GM19328 (cell line): ENCODE measurements around the gene ETFA.

Experiments used
- ATAC-seq: cut with Tn5 transposase; IDR thresholded peaks from one replicate; pipeline ENCODE4 v1.9.1; 2021; ENCODE audit warnings: mild to moderate bottlenecking, moderate library complexity; ENCODE audit not compliant: unreplicated experiment

Gene ETFA

DNA sequence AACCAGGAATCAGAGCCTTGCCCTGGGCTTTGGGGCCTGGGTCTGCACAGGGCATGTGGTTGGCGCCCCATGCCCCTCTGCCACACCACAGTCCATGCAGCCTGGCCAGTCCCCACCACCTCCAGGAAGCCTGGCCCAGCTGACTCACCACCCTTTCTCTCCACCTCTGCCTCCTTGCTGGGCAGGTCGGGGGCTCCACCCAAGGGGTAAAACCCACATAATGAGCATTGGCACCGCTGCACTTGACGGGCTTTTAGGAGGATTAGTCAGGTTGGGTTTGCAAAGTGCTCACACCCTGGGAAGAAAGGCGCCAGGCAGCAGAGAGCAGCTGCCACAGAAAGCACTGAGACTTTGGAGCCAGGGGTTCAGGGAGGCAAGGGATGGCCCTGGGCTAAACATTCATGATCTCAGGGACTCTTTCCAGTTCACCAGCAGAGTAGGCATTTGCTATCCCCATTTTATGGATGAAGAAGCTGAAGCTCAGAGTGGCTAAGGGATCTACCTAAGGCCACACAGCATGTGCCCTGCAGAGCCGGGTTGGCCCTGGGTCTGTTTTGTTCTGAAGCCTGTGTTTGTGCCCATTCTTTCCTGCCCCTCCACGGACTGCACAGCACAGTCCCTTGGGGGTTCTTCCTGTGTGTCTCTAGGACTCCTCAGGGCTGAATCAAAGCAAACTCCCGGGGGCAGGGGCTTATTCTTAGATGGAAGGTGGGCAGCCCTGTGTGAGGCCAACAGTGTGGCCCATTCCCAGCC is 113.4 kb downstream of the ETFA start:
- ATAC-seq, result no peak

DNA sequence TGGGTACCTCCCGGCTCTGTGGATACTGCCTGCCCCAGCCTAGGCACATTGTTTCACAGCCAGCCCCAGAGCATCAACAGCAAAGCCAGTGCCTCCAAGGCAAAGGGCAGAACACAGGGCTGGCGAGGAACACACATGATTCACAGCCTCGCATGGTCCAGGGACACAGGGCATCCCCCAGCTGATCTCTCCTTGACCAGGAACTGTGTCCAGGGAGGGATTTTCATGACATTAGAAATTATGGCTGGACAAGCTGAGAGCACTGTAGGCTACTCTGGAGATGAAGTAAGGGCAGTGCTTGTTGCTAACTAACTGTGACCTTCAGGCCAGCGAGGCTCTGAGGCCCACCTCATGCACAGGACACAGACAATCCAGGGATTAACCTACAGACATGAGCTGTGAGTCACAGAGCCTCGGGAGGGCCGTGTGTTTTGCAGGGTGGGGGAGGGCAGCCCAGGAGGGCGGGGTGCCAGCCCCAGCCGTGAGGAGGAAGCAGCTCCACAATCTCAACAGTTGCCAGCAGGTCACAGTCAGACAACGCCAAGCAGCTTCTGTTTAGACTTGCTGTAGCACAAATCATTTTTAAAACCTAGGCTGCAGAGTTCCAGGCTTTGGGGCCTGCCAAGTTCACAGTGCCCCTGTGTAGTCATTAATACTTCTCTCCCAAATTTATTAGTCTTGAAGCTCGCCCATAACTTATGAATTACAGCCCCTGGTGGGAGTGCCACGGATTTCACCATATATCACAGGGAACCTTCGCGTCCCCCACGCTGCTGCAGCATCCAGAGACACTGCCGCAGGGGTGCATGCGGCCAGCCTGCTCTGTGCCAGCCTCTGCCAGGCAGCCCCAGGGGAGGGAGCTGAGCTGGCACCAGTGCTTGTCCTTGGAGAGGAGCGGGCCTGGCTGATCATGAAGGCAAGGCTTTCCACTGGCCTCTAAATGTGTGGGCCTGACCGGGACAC is 114.7 kb downstream of the ETFA start:
- no peak for ATAC-seq

DNA sequence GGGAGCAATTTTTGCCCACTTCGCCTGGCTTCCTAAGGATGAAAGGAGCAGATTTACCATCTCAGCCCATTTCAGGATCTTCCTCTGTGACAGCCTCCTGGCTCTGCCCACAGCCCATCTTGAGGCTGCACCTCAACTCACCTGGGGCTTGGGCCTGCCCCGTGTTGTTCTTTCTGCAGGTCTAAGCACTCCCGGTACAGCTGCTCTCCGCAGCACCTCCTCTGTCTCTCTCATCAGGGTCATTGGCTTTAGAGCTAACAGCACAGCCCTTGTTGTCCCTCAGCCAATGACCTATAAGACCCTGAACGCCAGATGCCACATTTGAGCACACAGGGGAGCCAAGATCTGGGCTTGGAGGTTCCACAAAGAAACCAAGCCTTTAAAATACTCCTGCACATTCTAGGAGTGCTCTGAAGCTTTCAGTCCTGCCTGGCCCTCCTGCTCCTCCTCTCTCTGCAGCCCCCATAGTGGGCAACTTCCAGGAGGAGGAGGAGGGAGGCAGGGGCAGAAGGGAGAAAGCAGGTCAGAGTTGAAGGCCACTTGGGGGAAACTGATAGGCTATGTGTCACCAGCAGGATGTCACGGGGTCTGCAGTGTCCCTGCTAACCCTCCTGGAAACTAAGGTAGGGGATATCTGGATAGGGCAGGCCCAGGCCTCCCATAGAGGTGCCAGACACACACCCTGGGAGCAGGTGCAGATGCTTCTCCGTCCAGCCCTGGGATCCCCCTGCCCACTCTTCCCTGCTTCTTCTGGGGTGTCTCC is 115.6 kb downstream of the ETFA start:
- no peak for ATAC-seq

DNA sequence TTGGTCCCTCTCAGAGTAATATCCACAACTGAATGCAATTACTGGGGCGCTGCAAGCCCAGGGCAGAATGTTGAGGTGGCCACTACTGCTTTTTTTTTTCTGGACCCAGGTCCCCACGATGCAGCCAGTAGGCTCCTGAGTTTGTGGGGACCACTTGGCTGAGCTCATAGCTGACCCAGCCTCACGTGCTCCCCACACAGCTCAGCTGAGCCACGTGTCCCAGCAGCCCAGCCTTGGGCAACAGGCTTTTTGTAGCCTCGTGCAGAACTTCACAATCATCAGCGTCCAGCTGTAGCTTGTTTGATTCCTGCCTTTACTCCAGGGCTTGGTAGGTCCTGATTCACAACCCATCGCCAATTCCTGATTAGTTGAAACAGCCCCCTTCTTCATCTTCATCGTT is 117.3 kb downstream of the ETFA start:
- ATAC-seq, result no peak

DNA sequence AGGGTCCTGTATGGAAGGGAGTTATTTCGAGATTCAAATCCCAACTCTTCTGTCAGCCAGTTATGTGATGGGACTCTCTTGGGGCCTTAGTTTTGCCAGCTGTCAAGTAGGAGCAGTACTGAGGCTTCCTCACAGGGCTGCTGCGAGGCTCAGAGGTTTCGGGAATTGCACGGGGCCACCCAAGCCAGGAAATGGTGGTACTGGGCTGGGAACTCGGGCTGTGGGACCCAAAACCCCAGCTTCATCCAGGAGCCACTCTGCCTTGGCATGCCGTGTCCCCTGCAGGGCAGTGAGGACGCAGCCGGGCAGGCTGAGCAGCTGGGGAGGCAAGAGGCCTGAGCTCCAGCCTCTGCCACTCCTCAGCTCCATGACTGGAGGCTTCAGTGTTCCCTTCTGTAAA is 118.6 kb downstream of the ETFA start:
- no peak for ATAC-seq

DNA sequence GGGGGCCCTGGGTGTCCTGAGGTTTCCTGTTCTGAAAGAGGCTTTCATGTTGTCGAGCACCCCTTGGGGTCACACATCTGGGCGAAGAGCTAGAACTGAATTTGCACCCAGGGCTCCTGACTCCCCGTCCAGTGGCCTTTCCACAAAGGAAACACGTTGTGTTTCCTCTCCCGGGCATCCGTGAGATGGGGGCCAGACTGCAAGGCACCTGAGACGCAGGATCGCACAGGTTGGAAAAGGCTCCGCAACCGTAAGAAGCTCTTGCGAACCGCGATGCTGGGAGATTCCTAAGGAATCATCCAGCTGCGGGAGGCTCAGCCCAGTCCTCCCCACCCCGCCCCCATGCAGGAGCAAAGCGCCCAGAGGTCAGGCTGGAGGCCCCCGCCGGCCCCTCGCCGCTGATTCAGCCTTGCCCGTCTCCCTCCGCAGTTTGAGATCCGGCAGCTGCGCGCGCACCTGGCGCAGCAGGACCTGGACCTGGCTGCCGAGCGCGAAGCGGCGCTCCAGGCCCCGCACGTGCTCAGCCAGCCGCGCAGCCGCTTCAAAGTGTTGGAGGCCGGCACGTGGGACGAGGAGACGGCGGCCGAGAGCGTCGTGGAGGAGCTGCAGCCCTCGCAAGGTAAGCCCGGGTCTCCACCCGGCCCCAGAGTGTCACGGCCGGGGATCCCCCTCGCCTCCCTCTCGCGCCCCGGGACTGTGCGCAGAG is 119.6 kb downstream of the ETFA start:
- no peak for ATAC-seq

DNA sequence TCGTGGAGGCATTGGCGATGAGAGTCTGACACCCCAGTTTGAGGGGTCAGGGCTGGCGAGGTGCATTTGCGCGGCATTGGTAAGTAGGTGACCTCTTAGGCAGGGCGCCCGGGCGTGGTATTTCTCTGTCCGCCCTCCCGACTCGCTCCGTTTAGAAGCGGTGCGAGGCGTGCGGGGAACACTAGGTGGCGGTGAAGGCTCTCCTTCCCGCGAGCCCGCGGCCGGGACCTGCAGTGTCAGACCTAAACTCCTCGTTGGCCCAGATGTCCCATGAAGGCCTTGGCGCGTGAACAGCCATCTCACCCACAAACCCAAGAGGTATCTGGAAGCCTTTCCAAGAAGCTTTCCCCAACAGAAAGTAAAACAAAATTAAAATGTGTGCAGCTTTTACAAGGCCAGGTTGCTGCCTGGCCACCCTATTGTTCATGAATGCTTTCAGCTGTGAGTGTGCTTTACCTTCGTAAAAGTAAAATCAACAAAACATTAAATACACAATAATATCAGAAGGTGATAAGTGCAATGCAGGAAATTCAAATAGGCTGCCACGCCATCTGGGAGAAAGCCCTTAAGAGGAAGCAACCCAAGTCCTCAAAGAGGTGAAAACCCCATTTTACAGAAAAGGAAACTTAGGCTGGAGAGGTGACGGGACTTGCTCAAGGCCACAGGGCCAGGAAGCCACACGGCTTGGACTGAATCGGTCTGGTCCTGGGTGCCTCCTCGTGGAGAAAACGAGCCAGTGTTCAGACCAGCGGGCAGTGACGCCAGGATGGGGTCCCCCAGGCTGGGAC is 120.3 kb downstream of the ETFA start:
- ATAC-seq, result peak; percentile 76

DNA sequence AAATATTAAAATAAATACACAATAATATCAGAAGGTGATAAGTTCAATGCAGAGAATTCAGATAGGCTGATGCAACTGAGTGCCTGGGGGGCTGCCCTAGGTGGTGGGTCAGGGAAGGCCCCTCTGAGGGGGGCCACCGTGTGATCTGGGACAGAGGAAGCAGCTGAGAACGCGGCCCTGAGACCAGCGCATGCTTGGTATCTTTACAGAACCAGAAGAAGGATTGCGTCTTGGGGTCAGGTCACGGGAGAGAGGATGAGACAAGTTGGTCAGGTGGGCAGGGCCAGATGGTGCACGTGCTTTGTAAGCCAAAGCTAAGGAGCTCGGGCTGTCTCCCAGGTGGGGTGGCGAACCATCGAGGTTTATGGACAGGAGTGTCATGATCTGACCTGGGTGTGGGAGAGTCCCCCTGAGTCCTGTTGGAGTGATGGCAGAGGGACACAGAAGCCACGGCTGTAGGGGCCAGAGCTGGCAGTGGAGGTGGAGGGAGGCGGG is 121.2 kb downstream of the ETFA start:
- no peak for ATAC-seq

DNA sequence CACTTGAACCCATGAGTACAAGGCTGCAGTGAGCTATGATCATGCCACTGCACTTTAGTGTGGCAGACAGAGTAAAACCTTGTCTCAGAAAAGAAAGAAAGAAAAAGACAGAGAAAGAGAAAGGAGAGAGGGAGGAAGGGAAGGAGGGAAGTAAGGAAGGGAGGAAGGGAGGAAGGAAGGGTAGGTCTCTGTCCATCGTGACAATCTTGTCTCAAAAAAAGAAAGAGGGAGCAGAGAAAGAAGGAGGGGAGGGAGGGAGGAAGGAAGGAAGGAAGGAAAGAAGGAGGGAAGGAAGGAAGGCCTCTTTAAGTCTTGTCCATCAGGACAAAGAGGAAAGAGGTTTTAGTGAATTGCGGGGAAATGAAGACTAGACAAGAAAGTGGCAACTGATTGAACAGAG is 122.2 kb downstream of the ETFA start:
- ATAC-seq, result no peak

DNA sequence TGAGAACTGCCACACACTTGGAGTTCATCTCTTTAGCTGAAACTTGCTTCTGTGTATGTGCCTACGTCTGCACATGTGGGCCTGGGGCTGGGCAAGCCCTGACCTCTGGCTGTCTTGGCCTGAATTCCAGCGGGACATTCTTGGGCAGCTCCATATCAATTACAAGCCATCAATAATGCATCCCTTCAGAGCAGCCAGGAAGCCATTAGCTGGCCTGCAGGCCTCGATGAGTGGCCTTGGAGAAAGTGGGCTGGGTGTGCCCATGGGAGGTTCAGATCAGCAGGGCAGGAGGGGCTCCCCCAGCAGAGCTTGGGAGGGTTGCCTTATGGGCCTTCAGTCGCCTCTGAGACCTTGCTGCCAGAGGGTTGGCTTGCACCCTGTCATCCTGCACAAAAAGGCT is 124.1 kb downstream of the ETFA start:
- no peak for ATAC-seq

DNA sequence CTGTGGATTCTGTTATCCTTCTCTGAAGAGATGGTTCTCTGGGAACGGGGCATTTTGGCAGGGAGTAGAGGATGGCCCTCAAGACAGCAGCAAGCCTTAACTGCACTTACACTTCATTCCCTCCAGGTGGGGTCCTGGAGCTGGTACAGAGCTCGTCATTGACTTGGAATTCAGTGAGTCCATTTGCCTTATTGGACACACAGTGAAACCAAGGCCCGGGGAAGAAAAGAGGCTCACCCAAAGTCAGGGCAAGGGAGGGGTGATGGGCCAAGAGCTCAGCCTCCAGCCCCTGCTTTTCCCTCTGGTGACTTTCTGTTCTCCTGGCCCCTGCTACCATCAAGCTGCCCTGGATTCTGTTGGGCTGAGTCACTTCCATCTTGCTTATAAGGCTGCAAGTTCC is 125.6 kb downstream of the ETFA start:
- ATAC-seq, result no peak

DNA sequence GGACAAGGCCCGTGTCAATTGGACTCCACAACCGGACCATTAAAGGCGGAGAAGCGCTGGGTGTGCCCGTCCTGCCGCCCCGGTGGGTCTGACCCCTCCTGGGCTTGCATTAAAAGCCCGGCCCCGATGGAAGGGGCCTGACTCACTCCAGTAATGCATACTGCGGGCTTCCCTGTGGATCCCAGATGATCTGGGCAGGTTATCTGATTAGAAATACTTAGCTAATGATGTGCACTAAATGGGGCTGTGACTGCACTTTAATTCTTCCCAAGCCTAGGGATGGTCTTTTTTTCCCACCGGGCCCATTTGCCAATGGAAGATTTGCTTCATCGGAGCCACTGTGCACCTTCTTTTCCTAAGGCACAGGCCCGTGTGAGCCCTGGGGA is 126.6 kb downstream of the ETFA start:
- ATAC-seq, result no peak

DNA sequence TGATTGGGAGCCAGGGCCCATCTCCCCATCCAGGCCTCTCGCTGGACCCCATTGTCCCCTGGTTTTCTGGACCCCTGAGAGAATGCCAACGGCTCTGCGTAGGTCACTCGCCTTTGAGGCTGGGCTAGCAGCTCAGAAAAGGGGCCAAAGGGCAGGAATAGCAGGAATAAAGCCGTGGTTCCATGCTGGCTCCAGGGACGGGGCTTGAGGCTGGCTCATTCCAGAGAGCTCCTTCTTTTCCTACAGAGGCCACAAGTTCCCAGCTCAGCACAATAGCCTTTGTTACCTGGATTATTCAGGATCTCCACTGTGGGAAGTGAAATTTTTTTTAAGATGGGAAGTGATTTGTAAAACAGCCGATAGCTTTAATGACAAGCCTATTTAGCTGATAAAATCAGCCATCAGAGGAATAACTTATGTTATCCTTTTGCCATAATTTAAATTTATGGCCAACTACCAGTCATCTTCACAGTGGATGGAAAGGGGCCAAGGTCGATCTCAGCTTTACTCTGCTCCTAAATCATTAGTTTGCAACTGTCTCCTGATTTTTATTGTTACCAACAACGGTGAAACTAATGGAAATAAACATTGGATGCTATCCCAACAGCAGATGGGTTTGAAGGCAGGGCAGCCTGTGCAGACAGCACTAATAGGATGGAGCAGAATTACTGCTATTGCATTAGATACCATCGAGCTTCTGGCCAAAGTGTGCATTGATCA is 127.2 kb downstream of the ETFA start:
- ATAC-seq, result no peak

DNA sequence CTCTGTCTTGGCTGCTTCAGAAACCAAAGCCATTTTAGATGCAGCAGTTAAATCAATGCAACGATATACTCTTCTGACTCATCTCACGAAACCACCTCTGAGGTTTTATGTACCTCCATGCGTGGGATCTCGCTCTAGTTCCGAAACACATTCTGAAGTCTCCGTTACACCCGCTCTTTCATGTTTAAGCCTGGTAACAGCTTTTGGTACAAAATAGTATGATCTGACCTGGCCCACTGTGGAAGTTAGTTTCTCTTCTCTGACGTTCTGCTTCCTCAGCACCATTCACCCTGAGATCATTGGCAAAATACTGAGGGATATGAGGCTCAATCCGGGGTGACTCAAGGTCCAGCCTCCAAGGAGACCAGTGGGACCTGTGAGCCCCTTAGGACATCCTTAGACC is 129.6 kb downstream of the ETFA start:
- peak; percentile 70 for ATAC-seq

DNA sequence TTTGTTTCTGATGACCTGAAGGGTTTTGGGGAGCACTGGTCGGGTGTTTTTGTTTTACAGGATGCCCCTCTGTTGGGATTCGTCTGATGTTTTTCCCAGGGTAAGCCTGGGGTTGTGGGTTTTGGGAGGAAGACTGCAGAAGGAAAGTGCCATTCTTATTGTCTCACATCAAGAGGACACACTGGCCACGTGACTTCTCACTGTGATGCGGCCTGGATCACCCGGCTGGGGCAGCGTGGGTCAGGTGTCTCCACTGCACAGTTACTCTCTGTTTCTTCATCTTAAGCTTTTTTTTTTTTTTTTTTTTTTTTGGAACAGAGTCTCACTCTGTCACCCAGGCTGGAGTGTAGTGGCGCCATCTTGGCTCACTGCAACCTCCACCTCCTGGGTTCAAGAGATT is 130.9 kb downstream of the ETFA start:
- no peak for ATAC-seq

DNA sequence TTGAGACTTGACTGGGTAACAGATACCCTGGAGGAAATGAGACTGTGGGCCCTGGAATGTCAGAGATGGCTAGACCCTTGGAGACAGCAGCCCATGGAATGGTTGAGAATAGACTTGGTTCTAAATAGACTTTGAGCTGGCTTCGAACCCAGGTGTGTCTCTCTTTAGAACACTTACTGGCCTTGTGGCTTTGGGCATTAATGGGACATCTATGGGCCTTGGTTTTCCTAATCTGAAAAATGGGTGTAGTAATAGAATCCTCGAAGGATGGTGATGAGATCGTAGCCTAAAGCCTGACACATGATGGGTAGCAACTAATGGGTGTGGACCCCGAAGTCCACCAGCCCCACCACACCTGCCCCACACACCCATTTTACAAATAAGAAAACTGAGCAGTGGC is 132.2 kb downstream of the ETFA start:
- no peak for ATAC-seq

DNA sequence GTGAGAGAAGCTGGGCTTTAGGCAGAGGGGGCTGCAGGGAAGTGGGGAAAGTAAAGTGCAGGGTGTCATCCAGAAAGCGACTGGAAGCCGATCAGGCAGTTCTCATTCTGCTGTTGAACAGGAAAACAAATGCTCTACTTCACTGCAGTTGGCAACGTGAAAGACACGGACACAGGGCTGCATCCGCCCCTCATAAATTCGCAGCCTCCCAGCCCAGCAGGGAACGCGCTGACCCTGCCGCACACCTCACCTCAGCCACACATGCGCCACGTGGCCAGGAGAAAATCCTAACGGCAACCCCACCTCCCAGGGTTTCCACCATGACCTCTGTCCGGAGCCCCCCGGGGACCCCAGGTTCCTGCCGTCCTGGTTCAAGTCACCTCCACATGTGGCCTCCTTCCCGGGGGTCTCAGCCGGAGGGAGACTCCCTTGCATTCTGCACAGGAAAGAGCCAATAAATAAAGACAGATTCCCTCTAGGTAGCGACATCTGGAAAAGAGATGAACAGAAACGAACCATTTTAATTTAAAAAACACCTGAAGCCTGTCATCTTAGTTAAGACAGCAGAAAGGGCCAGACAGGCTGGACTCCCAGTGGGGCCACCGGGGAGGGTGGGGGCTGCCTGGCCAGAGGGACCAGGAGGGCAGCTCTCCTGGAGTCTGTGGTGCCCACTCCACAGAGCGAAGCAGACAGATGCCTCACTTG is 132.8 kb downstream of the ETFA start:
- no peak for ATAC-seq

DNA sequence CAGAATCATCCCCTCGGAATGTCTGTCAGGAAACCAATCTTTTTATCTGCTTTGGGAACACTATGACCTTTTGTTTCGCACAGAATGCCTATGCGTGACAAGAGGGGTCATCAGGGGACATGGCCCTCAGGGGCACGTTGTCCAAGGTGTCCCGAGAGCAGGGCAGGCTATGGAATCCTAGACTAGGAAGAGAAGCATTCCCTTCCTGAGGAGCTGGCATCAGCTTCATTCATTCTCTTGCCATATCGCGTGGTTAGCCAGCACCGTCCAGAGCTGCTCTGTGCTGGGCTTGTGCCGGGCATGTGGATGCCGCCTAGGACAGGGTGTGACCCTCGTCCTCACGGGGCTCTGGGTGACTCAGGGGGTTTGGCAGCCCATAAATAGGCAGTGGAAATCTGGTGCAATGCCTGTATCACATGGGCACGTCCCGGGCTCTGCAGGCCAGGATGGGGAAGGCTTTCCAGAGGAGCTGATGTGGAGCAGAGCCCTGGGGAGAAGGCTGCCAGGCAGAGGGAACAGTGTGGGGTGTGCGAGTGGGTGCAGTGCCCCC is 133.7 kb downstream of the ETFA start:
- no peak for ATAC-seq
